Sigmoid colon (tissue), 4 donors: Measurements from ENCODE around the gene RNF40.

Source experiments
- POLR2A ChIP-seq, 2 donors: fragments of 450-650 bp; IDR thresholded peaks; one replicate each; pipeline ENCODE4 v1.6.1; 2016; ENCODE audit warnings: antibody characterized with exemption in 2 of 2, mild to moderate bottlenecking in 2 of 2, moderate library complexity in 2 of 2
- POLR2AphosphoS5 ChIP-seq, 4 donors: sonication (generic); formaldehyde crosslinking; IDR thresholded peaks; one replicate each; pipeline ENCODE4 v1.6.1; 2017; ENCODE audit warnings: antibody characterized with exemption in 4 of 4
- TF ChIP-seq, protein P1 (sequence below), 4 experiments: fragments of 450-650 bp in 3 of 4; fragments of 200-600 bp in 1 of 4; IDR thresholded peaks; one replicate each; pipeline ENCODE4 v1.5.1; 2016 to 2019; ENCODE audit warnings: antibody characterized with exemption in 4 of 4, mild to moderate bottlenecking in 3 of 4, moderate library complexity in 2 of 4

- TF ChIP-seq, protein P1, sequence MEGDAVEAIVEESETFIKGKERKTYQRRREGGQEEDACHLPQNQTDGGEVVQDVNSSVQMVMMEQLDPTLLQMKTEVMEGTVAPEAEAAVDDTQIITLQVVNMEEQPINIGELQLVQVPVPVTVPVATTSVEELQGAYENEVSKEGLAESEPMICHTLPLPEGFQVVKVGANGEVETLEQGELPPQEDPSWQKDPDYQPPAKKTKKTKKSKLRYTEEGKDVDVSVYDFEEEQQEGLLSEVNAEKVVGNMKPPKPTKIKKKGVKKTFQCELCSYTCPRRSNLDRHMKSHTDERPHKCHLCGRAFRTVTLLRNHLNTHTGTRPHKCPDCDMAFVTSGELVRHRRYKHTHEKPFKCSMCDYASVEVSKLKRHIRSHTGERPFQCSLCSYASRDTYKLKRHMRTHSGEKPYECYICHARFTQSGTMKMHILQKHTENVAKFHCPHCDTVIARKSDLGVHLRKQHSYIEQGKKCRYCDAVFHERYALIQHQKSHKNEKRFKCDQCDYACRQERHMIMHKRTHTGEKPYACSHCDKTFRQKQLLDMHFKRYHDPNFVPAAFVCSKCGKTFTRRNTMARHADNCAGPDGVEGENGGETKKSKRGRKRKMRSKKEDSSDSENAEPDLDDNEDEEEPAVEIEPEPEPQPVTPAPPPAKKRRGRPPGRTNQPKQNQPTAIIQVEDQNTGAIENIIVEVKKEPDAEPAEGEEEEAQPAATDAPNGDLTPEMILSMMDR (IDR thresholded peaks at IDR 0.05): no peak
- TF ChIP-seq POLR2AphosphoS5 (IDR thresholded peaks at IDR 0.05) (no peak), POLR2A (IDR thresholded peaks at IDR 0.05) (no peak)
Measured at GRCh38 chr16:30766933-30767284, 4.8 kb downstream of the RNF40 start.
